IMR-90 (cell line): ENCODE measurements around the gene MYO10. TPM values are rescaled to one million over a fixed set of nuclear protein-coding genes. Genes with fewer than 3 reads are reported as not detected.

Experiments
- ATAC-seq: fragments of 200-7000 bp; cut with Tn5 transposase; 2 replicates; pipeline ENCODE4 v1.9.1; 2020; ENCODE audit warnings: low read depth, mild to moderate bottlenecking, moderate library complexity
- BruUV-seq: library from RNA; stranded (reverse); fragments of 400-500 nt; replicated peaks from 2 replicates; lab custom pipeline; 2021; lab: Mats Ljungman, UMichigan
- CTCF ChIA-PET: fragments of 300-600 bp; formaldehyde crosslinking; extraction: SDS; loops from one replicate; lab custom pipeline; 2021; ENCODE audit warnings: antibody characterized with exemption; lab: Yijun Ruan, JAX
- POLR2A ChIA-PET: fragments of 300-600 bp; sonication (Branson Sonifier 250); formaldehyde crosslinking; loops from one replicate; lab custom pipeline; 2022; ENCODE audit warnings: antibody characterized with exemption; ENCODE audit not compliant: unreplicated experiment; lab: Charles Lee
- DNase-seq: peaks from one replicate; pipeline ENCODE4 v3.0.0; 2013
- H2AFZ ChIP-seq: replicated peaks from 2 replicates; pipeline ENCODE3; 2013; ENCODE audit warnings: low read length, mild to moderate bottlenecking; ENCODE audit not compliant: poor library complexity
- H2AK5ac ChIP-seq: 2 replicates; pipeline ENCODE4 v1.6.1; 2013; ENCODE audit warnings: low read depth, low read length, inconsistent platforms
- H2AK9ac ChIP-seq: replicated peaks from 2 replicates; pipeline ENCODE3; 2013; ENCODE audit warnings: mild to moderate bottlenecking, low read depth, low read length, moderate library complexity; ENCODE audit not compliant: poor library complexity
- H2BK120ac ChIP-seq: 2 replicates; pipeline ENCODE4 v1.6.1; 2013; ENCODE audit warnings: low read depth, low read length, inconsistent platforms
- H2BK15ac ChIP-seq: 3 replicates; pipeline ENCODE4 v1.6.1; 2013; ENCODE audit warnings: low read depth, low read length, inconsistent platforms
- H2BK20ac ChIP-seq: 2 replicates; pipeline ENCODE4 v1.6.1; 2013; ENCODE audit warnings: low read depth, mild to moderate bottlenecking, inconsistent platforms, low read length, moderate library complexity
- H2BK5ac ChIP-seq: 2 replicates; pipeline ENCODE4 v1.6.1; 2013; ENCODE audit warnings: mild to moderate bottlenecking, low read depth, low read length, inconsistent platforms; ENCODE audit not compliant: poor library complexity, severe bottlenecking
- H3K14ac ChIP-seq: replicated peaks from 2 replicates; pipeline ENCODE4 v1.6.1; 2013; ENCODE audit warnings: low read depth, low read length, inconsistent platforms
- H3K18ac ChIP-seq: 2 replicates; pipeline ENCODE4 v1.6.1; 2013; ENCODE audit warnings: low read depth, low read length, control low read depth
- H3K23ac ChIP-seq: 2 replicates; pipeline ENCODE4 v1.6.1; 2013; ENCODE audit warnings: low read depth, low read length, inconsistent platforms
- H3K27ac ChIP-seq: 2 replicates; pipeline ENCODE4 v1.5.1; 2013; ENCODE audit warnings: mild to moderate bottlenecking, control low read depth, low read length; ENCODE audit not compliant: insufficient read depth
- H3K27me3 ChIP-seq: 2 replicates; pipeline ENCODE4 v1.6.1; 2013; ENCODE audit warnings: low read length; ENCODE audit not compliant: control insufficient read depth, insufficient read depth
- H3K36me3 ChIP-seq: 2 replicates; pipeline ENCODE4 v1.6.1; 2013; ENCODE audit warnings: low read length, mixed read lengths; ENCODE audit not compliant: control insufficient read depth, insufficient read depth
- H3K4ac ChIP-seq: 2 replicates; pipeline ENCODE4 v1.6.1; 2013; ENCODE audit warnings: low read depth, low read length, inconsistent platforms
- H3K4me1 ChIP-seq: 2 replicates; pipeline ENCODE4 v1.6.1; 2013; ENCODE audit warnings: low read length, mixed read lengths; ENCODE audit not compliant: control insufficient read depth, insufficient read depth
- H3K4me2 ChIP-seq: 2 replicates; pipeline ENCODE4 v1.6.1; 2013; ENCODE audit warnings: low read depth, mild to moderate bottlenecking, control low read depth, low read length, moderate library complexity
- H3K4me3 ChIP-seq: 2 replicates; pipeline ENCODE4 v1.5.1; 2013; ENCODE audit warnings: low read depth, mild to moderate bottlenecking, control low read depth, low read length, moderate library complexity; ENCODE audit not compliant: insufficient read depth
- H3K56ac ChIP-seq: 2 replicates; pipeline ENCODE4 v1.6.1; 2013; ENCODE audit warnings: low read length, inconsistent platforms; ENCODE audit not compliant: insufficient read depth; ENCODE audit errors: extremely low read depth
- H3K79me1 ChIP-seq, 2 experiments: 2 replicates each; pipeline ENCODE4 v1.6.1; 2013; ENCODE audit warnings: low read length in 2 of 2, inconsistent platforms in 1 of 2, low read depth in 1 of 2
- H3K9ac ChIP-seq: 2 replicates; pipeline ENCODE4 v1.6.1; 2013; ENCODE audit warnings: low read depth, low read length, control low read depth
- H3K9me1 ChIP-seq: 2 replicates; pipeline ENCODE4 v1.6.1; 2013; ENCODE audit warnings: low read length, inconsistent platforms; ENCODE audit not compliant: insufficient read depth
- H3K9me3 ChIP-seq: 2 replicates; pipeline ENCODE4 v1.6.1; 2013; ENCODE audit warnings: low read length; ENCODE audit not compliant: control insufficient read depth, insufficient read depth
- H4K20me1 ChIP-seq: 2 replicates; pipeline ENCODE4 v1.6.1; 2013; ENCODE audit warnings: low read length, inconsistent platforms; ENCODE audit not compliant: insufficient read depth
- H4K5ac ChIP-seq: 2 replicates; pipeline ENCODE4 v1.6.1; 2013; ENCODE audit warnings: mild to moderate bottlenecking, low read depth, low read length, control low read depth
- H4K8ac ChIP-seq, 2 experiments: 2 replicates each; pipeline ENCODE4 v1.6.1; 2013; ENCODE audit warnings: low read depth in 2 of 2, low read length in 2 of 2, control low read depth in 1 of 2, inconsistent platforms in 1 of 2
- H4K91ac ChIP-seq: 2 replicates; pipeline ENCODE4 v1.6.1; 2013; ENCODE audit warnings: low read depth, low read length, inconsistent platforms; ENCODE audit not compliant: insufficient read depth
- MAFK ChIP-seq: IDR thresholded peaks from 2 replicates; pipeline ENCODE4 v1.6.1; 2012; ENCODE audit warnings: low read depth, low read length, improper control_type of control experiment
- RAD21 ChIP-seq: IDR thresholded peaks from 2 replicates; pipeline ENCODE4 v1.6.1; 2012; ENCODE audit warnings: low read length, improper control_type of control experiment
- WGBS, 2 experiments: methylation state at CpG; one replicate each; pipeline versions ENCODE4 v1.1.5 to v1.1.7; 2013; ENCODE audit warnings: missing lambda C conversion rate in 2 of 2; ENCODE audit not compliant: insufficient read length in 1 of 2; ENCODE audit errors: extremely low coverage in 2 of 2; 5-methylcytosine and 5-hydroxymethylcytosine counted together
- dilution Hi-C: fragments of 300-500 bp; cut with HindIII; formaldehyde crosslinking; loops from one replicate; pipeline ENCODE4 v1.14.3; 2018; ENCODE audit warnings: low sequenced_read_pairs; ENCODE audit not compliant: unreplicated experiment
- in situ Hi-C: fragments of 300-500 bp; cut with MboI; formaldehyde crosslinking; loops from 3 replicates; pipeline ENCODE4 v1.14.3; 2019; ENCODE audit warnings: low sequenced_read_pairs, inconsistent platforms, mixed read lengths
- intact Hi-C: fragments of 100-400 bp; cut with micrococcal nuclease; formaldehyde crosslinking; loops from 2 replicates; pipeline ENCODE4 v1.10.0; 2022
- polyA plus RNA-seq, 3 experiments: library from polyadenylated mRNA; depleted of rRNA; stranded (reverse); fragments of >200 nt; gene quantifications; 2 replicates each; pipeline ENCODE4 v1.2.3, GENCODE V29; 2012; ENCODE audit warnings: low replicate concordance in 1 of 3
- total RNA-seq: library from RNA; depleted of rRNA; stranded (reverse); fragments of >200 nt; gene quantifications from 2 replicates; pipeline ENCODE4 v1.2.3, GENCODE V29; 2012

The MYO10 gene
- total and polyA plus RNA-seq, 2 of the 4 experiments (the other 2 are of a cell fraction), result 39.9 to 115 TPM

GRCh38 chr5:16791904-16792597, 144.0 kb downstream of the MYO10 start:
- Histone ChIP-seq H3K9ac (no peak overlapping the region), H4K8ac (no peak overlapping the region), H2AK9ac (no peak overlapping the region), H3K9me3 (no peaks in the 10 kb centered on the region), H3K4me2 (peak overlapping the region; percentile 22; the same call in 1 of the 2 replicates), H2AFZ (no peak overlapping the region), H2BK5ac (peak overlapping the region; percentile 58), H3K36me3 (peaks cover 34% of the 10 kb centered on the region), H2BK15ac (no peak overlapping the region), H3K23ac (no peak overlapping the region), H3K56ac (no peak overlapping the region), H4K20me1 (peaks cover 86% of the 10 kb centered on the region), H3K4me3 (no peak overlapping the region), H3K18ac (no peak overlapping the region), H4K5ac (no peak overlapping the region), H3K79me1 (peaks cover 9 to 68% of the 10 kb centered on the region in 2 experiments; a peak in 3 of 4 replicates), H4K91ac (no peak overlapping the region), H3K14ac (no peak overlapping the region), H2BK20ac (no peak overlapping the region), H3K4ac (no peak overlapping the region), H3K9me1 (peaks cover 6% of the 10 kb centered on the region), H3K27ac (peak overlapping the region; percentile 29; the same call in 1 of the 2 replicates), H2BK120ac (no peak overlapping the region), H3K4me1 (peaks cover 15% of the 10 kb centered on the region), H3K27me3 (no peaks in the 10 kb centered on the region), H2AK5ac (no peak overlapping the region)
- in situ Hi-C loops, result loop anchor here (5.0 kb wide), 1 partner anchor 395 kb away; no protein-coding TSS in a partner anchor
- no TSS peak for BruUV-seq
- ATAC-seq, result no peak
- ChIA-PET POLR2A (no interaction called here), CTCF (interaction anchor here (0.7 to 1.9 kb wide), 6 partner anchors 66 to 398 kb away, joined by 3 to 14 read pairs (median 4); no protein-coding TSS in a partner anchor)
- intact Hi-C loops, result loop anchor here (1.0 to 2.0 kb wide), 3 partner anchors 142 to 398 kb away; no protein-coding TSS in a partner anchor
- WGBS, 2 experiments, result no CpG with 5 or more reads among the region's 10 CpGs
- TF ChIP-seq MAFK, result no peak
- no peak for TF ChIP-seq RAD21
- DNase-seq, result no peak
- dilution Hi-C loops, result loop anchor here (25.0 kb wide), 1 partner anchor 395 kb away; no protein-coding TSS in a partner anchor
